Lower leg skin (tissue), 3 donors: Measurements from ENCODE around the gene PROM2.

Experiments
- CTCF ChIP-seq, 3 donors: fragments of 450-650 bp; IDR thresholded peaks; one replicate each; pipeline ENCODE4 v1.5.1; 2016; ENCODE audit warnings: antibody characterized with exemption in 3 of 3, mild to moderate bottlenecking in 3 of 3, moderate library complexity in 2 of 3
- POLR2A ChIP-seq, 2 donors: fragments of 450-650 bp; IDR thresholded peaks; one replicate each; pipeline ENCODE4 v1.6.1; 2016 to 2017; ENCODE audit warnings: antibody characterized with exemption in 2 of 2, mild to moderate bottlenecking in 1 of 2, moderate library complexity in 1 of 2

GRCh38 chr2:95328358-95329125, 54.3 kb downstream of the PROM2 start:
- TF ChIP-seq CTCF (IDR thresholded peaks at IDR 0.05) (no peak), POLR2A (IDR thresholded peaks at IDR 0.05) (no peak)
